NCI-H82 treated with DMSO at 0.1 percent for 48 hours (cell line): ENCODE measurements around the gene NARF.
"Not testable (repeated sequence)": the region's sequence is repeated elsewhere in the genome, so short reads cannot be mapped to it uniquely, and the experiment has no call there.

Experiments used
- DNase-seq: peaks from one replicate; lab custom pipeline; 2025; ENCODE audit not compliant: unreplicated experiment; lab: John Stamatoyannopoulos, UW

NARF gene

DNA sequence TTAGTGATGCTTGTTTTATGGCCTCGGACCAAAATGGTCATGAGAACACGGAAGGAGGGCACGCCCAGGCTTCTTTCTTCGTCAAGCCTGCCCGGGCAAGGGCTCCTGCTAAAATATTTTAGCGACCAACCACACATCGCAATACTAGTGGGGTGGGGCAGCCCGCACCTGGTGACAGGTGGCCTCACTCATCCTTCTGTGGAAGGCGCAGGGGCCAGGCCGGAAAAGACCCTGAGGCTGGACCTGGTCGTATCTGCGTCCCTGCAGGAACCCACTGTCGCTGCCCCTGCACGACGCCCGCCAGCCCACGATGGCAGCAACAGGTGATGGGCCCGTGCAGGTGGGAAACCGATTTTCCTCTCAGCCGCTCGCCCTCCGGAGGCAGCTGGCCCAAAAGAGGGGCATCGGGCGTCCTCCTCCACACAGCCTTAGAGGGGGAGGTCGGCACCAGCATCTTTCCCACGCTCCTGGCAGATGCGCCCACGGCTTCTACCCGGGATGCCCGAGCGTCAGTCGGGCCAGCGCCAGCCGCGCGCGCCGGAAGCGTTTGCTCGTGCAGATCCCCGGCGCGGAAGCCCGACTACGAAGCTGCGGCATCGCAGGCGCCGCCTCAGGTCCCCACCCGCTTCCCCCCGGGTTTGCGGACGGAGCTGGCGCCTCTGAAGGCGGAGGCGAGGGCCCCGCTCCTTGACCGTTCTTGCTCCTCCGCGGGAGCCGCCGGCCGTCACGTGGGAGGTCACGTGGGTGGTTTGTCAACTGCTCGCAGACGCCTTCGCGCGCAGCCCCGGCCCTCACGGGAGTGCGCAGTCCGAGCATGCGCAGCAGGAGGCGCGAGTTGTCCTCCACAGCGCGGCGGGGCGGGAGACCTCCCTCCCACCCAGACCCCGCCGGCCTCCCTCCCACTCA lies 38.2 kb downstream of the NARF start:
- DNase-seq, result peak; percentile 66

DNA sequence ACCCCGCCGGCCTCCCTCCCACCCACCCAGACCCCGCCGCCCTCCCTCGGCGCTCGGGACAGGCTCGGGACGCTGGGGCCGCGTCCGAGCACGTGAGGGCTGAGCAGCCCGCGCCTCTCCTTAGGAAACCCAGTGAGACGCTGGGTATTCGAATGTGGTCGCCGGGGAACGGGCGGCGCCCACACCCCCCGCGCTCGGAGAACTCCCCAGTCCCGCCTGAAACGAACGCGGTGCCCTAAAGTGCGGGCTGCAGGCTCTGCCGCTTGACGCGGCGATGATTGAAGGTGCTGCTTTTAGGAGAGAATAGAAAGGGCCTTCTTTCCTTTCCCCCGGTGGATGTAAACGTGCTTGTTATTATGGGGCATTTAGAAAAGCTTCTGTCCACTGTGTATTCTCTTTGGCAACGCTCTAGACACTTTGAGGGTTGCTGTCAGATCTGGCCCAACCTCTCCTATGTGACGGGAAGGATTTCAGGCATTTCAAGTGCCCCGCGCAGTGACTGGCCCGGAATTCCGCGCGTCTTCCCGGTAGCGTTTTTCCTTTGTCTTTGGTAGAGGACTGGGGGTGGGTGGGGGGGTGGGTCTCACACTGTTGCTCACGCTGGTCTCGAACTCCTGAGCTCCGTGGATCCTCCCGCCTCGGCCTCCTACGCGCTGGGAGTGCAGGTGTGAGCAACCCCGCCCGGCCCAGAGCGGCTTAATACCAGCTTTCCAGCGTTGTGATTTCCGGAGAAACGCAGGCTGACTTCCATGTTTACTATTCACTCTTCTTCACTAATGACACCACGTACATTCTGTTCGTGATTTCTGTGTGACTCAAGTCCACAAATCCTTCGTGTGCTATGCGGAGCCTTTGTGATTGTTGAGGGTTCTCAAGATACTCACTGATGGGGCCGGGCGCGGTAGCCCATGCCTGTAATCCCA lies 39.2 kb downstream of the NARF start:
- DNase-seq, result no peak

DNA sequence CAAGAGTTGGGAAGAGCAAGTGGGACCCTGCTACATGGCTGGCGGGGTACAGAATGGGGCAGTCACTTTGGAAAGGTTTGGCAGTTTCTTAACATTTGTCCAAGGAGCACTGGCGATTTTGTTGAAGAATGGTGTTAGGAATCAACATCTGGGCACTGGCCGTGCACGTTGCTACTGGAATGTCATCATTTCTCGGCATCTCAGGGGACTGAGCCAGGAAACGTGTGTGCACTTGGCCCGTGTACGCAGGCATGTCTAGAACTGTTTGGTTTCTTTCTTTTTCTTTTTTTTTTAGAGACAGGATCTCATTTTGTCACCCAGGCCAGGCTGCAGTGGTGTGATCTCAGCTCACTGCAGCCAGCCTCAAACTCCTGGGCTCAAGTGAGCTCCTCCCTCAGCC lies 43.7 kb downstream of the NARF start:
- DNase-seq, result no peak

DNA sequence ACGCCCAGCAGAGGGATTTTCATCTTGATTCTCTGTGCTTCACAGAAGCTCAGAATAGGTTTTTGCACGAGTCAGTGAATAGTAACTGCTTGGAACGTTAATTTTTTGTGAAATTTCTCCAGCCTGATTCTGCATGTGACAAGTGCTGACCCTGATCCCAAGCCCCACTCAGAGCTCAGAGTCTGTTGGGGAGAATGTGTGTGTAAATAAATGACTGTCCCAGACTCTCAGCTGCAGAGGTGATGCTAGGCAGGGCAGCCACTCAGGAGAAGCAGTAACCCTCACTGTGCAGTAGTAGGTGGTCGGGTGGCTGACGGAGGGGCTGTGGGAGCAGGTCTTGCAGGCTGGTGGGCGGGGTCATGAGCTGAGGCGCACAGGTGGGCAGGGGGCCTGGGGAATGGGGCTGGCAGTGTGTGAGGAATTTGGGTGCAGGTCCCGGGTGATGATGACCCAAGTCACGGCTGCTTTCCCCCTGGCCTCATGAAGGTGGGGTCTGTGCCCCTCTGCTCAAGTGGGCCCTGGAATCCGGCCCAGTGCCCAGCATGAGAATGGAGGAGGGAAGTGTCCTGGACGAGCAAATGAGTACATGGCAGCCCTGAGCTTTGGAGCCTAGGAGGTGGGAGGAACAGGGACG lies 44.7 kb downstream of the NARF start:
- no peak for DNase-seq

DNA sequence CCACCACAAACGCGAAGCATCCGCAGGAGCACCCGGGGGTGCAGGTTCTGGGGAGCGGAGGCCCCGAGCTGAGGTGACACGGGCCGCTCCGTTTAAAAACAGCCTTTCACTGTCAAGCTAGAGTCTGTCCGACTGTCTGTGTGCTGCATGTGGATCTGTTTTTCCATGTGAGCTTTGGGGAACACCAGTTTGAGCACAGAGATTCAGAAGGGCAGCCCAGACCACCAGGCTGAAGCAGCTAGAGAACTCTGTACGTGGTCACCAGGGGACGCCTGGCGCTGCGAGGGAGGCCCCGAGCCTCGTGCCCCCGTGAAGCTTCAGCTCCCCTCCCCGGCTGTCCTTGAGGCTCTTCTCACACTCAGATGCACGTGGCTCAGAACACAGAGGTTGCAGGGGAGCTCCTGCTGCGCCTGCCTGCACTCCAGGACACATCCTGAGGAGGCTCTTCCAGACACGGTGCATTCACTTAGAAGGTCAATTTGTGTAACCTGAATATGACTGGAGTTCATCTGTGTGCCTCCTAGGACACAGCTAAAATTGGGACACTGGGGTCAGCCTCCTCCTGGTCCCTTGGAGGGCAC lies 45.3 kb downstream of the NARF start:
- no peak for DNase-seq

DNA sequence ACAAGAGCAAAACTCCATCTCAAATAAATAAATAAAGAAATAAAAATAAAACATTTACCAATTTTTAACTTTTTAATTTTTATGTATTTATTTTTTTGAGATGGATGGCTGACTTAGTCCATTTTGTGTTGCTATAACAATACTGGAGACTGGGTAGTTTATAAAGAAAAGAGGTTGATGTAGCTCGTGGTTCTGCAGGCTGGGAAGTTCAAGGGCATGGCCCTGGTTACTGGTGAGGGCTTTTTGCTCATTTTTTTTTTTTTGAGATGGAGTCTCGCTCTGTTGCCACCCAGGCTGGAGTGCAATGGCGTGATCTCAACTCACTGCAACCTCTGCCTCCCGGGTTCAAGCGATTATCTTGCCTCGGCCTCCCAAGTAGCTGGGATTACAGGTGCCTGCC lies 46.8 kb downstream of the NARF start:
- no peak for DNase-seq

DNA sequence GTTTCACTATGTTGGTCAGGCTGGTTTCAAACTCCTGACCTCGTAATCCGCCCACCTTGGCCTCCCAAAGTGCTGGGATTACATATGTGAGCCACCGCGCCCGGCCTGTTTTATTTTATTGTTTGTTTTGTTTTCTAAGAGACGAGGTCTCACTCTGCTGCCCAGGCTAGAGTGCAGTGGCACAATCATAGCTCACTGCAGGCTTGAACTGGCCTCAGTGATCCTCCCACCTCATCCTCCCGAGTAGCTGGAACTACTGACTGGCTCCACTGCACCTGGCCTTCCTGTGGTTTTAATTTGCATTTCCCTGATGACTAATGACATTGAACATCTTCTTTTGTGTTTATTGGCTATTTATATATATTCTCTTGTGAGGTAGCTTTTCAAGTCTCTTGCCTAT lies 47.9 kb downstream of the NARF start:
- not testable (repeated sequence) for DNase-seq

DNA sequence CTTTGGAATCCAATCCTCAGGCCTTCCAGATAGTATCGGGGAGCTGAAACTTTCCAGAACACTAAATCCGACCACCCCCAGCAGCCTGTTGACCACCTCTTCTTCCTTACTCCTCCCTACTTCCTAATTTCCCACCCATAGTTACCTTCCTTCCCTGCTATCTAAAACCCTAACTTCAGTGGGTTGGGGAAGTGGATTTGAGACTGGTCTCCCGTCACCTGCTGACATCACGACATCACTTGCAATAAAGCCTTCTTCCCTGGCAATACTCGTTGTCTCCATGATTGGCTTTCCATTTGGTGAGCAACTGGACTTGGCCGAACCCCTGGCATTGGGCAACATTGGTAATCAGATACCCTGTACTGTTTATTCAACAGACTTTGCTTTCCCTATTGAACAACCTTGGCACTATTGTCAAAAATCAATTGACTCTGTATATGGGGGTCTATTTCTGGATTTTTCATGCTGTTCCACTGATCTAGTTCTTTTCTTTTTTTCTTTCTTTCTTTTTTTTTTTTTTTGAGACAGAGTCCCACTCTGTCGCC lies 49.2 kb downstream of the NARF start:
- no peak for DNase-seq

DNA sequence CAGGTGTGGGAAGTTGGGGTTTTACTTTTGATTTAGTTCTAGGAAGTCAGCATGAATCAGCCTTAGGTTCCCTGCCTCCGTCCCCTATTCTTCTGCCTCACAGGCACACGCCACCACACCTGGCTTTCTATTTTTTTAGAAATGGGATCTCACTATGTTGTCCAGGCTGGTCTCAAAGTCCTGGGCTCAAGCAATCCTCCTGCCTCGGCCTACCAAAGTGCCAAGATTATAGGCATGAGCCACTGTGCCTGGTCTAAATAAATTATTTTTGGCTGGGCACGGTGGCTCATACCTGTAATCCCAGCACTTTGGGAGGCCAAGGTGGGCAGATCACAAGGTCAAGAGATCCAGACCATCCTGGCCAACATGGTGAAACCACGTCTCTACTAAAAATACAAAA lies 53.1 kb downstream of the NARF start:
- not testable (repeated sequence) for DNase-seq

DNA sequence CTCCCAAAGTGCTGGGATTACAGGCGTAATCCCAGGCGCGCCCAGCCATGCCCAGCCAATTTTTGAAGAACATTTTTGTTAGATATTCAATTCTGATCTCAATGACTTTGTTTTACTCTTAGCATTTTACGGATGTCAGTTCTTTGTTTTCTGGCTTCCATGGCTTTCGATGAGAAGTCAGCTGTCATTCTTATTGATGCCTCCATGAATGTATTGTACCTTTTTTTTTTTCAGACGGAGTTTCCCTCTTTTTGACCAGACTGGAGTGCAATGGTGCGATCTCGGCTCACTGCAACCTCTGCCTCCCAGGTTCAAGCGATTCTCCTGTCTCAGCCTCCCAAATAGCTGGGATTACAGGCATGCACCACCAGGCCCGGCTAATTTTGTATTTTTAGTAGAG lies 55.3 kb downstream of the NARF start:
- not testable (repeated sequence) for DNase-seq

DNA sequence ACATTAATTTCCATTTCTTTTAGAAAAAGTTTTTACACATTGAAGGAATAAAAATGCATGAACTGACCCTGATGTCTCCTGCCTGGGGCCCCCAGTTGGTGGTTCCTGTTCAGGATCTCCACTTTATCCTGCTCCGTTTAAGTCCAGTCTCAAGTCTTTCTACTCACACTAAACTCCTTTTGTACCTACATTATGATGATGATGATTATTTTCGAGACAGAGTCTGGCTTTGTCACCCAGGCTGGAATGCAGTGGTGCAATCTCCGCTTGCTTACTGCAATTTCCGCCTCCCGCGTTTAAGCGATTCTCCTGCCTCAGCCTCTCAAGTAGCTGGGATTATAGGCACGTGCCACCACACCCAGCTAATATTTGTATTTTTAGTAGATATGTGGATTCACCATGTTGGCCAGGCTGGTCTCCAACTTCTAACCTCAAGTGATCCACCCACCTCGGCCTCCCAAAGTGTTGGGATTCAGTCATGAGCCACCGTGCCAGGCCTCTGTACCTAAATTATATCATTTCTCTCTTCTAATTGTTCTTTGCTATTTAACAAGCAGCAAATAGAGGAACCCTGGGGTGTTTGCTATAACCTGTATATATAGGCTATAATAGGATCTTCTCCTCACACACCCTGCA lies 58.8 kb downstream of the NARF start:
- DNase-seq, result no peak

DNA sequence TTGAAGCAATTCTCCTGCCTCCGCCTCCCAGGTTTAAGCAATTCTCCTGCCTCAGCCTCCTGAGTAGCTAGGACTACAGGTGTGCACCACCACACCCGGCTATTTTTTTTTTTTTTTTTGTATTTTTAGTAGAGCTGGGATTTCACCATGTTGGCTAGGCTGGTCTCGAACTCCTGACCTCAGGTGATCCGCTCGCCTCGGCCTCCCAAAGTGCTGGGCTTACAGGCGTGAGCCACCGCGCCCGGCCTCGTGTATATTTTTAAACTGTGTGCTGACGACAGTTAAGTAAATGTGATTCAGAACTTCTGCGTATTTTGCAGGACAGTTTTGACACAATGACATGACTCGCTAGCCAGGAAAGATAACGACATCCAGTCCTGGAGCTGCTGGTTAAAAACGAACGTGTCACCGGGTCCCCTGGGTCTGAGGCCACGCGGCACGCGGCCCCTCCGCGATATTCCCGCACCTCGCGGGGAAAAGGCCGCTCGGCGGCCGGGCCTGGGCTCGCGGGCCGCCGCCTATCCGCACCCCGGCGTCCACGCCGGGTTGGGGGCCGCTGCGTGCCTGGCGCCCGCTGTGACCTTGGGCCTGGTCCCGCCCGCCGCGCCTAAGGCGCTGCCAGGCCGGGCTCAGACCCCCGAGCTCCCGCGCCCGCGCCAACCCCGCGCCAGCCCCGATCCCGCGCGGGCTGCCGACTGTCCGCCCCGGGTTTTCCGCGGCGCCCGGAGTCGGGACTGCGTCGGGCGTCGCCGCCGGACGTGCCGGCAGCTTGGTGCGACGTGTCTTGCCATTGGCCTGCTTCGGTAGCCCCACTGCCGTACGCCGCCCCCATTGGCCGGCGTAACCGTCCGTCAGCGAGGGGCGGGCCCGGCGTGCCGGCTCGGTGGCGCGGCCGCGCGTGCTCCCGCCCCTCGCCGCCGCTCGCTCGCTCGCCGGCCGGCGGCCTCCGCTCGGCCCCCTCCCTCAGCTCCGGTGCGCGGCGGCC lies 60.6 kb downstream of the NARF start, which contains the start of gene FOXK2:
TSS of gene FOXK2 (plus strand) at position 907 of the 985 bp plus-strand sequence. CDS start 157 bp downstream, outside the sequence.
- DNase-seq, result peak; percentile 79

DNA sequence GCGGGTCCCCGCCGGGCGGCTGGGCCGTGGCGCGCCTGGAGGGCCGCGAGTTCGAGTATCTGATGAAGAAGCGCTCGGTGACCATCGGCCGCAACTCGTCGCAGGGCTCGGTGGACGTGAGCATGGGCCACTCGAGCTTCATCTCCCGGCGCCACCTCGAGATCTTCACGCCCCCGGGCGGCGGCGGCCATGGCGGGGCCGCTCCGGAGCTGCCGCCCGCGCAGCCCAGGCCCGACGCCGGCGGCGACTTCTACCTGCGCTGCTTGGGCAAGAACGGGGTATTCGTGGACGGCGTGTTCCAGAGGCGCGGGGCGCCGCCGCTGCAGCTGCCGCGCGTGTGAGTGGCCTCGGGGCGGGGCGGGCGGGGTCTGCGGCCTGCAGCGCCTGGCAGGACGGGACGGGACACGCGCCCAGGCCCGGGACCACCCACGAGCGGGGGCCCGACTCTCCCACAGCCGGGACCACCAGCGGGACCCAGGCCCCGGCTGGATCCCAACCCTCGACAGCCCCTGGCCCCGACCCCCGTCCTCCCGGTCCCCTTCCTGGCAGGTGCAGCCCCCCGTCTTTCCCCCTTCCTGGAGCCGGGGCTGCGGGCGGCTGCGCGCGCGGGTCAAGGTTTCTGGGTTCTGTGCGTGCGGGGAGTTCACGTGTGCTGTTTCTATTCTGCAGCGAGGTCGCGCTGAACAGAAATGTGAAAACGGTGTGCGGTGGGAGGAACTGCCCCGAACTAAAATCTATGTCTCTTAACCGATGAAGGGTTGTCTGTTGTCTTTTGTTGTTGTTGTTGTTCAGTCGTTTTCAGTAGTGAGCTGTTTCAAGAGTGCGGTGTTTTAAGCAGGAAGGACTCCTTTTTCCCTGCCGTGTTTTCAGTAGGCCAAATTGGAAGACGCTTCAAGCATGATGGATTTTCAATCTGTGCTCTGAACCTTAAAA lies 61.7 kb downstream of the NARF start:
- DNase-seq, result no peak

DNA sequence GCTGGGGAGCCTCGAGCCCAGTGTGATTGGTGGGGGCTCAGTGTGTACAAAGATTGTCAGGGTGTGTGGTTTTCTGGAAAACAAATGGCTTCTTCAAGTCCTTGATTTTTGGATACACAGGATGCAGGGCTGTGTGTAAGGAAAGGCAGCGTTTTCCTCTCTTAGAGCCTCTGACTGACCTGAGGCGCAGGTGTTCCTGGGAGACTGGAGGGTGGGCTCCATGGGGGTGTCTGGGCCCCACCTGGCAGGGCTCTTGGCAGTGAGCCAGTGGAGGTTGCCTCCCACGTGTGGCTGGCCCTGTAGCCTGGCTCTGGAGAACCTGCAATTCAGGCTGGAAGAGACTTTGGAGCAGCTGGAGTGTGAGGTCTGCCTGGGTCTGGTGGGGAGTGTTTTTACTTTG lies 66.0 kb downstream of the NARF start:
- no peak for DNase-seq

DNA sequence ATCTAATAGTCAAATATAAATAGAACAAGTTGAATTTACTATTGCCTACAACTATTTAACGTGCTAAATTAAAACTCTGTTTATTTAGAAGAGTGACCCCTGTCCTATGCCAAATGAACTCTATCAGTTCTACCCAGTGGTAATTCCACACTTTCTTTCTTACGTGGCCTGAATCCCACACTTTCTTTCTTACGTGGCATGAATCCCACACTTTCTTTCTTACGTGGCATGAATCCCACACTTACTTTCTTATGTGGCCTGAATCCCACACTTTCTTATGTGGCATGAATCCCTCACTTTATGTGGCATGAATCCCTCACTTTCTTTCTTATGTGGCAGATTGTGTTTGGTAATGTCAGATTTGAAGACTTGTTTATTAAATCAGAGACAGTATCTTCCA lies 67.2 kb downstream of the NARF start:
- no peak for DNase-seq

DNA sequence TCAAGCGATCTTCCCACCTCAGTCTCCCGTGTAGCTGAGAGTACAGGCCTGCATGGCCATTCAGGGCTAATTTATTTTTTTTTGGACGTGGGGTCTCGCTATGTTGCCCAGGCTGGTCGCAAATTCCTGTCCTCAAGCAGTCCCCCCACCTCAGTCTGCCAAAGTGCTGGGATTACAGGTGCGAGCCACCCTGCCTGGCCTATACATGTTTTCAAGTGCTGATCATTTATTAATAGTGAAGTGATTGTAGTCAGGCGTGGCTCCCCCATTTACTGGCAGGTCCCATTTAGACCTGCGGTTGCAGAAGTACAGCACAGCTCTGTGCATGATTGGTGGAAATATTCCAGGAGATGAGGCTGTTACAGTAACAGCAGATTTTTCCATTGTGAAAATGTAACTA lies 69.4 kb downstream of the NARF start:
- DNase-seq, result no peak

DNA sequence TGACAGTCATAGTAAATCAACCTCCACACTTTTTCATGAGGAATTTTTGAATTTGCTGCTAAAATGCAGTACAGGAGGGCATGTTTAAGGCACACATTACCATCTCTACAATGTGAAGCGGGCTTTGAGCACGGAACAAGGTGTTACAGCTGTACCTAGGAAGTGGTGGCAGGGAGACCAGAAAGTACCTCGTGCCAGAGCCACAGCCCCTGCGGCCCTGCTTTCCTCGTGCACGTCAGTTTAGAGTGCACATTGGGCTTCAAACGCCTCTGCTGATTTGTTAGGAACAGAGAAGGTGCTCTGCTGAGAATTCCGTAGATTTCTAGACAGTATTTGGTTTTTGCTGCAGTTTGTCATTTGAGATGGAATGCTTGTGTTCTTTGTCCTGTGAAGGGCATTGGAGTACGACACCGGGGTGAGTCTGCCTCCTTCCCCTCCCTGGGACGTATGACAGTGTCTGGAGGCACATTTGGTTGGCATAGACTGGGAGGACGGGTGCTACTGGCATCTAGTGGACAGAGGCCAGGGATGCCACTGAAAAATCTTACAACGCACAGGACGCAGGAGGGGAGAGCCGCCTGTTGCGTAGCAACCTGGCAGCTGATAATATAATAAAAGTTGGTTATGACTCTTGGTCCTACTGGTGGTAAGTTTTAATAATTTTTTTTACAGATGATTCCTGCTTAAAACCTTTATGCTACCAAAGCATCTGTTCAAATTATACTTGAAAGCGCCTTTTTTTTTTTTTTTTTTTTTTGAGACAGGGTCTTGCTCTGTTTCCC lies 70.1 kb downstream of the NARF start:
- no peak for DNase-seq
